Hepatocyte (in vitro differentiated cells): ENCODE data around the gene MAP7.

Experiments used
- CTCF ChIP-seq: fragments of 200-600 bp; sonication (generic); IDR thresholded peaks from 2 replicates; pipeline ENCODE4 v1.5.1; 2016; ENCODE audit warnings: antibody characterized with exemption, mild to moderate bottlenecking; ENCODE audit not compliant: poor library complexity
- EZH2phosphoT487 ChIP-seq: fragments of 200-600 bp; sonication (generic); IDR thresholded peaks from one replicate; pipeline ENCODE4 v1.6.1; 2018; ENCODE audit warnings: antibody characterized with exemption, mild to moderate bottlenecking, low read depth, moderate library complexity; ENCODE audit not compliant: unreplicated experiment, severe bottlenecking

- TF ChIP-seq EZH2phosphoT487 = no peak
- TF ChIP-seq CTCF = no peak
These were observed 231.5 kb downstream of the MAP7 start for GRCh38 chr6:136318676-136319075.
